SK-MEL-5 (cell line): Measurements from ENCODE around the gene CLIC6. TPM values are rescaled to one million over a fixed set of nuclear protein-coding genes. Genes with fewer than 3 reads are reported as not detected.

Experiments used
- DNase-seq: peaks from one replicate; pipeline ENCODE4 v3.0.0-alpha.2; 2016; ENCODE audit warnings: low read depth, low spot score
- in situ Hi-C: cut with HindIII; loops from 2 replicates; pipeline ENCODE4 v1.10.0; 2016; ENCODE audit warnings: low sequenced_read_pairs, high pct_unique_total_duplicates, low pct_unique_long_range_greater_than_20kb
- total RNA-seq: library from RNA; depleted of rRNA; stranded (reverse); fragments of >200 nt; shearing (Covaris generic); gene quantifications from 2 replicates; pipeline ENCODE4 v1.2.3, GENCODE V29; 2014

The CLIC6 gene
- total RNA-seq, 1 experiment from 2014 or later, result not detected

GRCh38 chr21:34687065-34687464, 18.3 kb downstream of the CLIC6 start:
- in situ Hi-C loops, result no loop called here
- DNase-seq, result no peak

- in situ Hi-C loops, result no loop called here
Measured at GRCh38 chr21:34687745-34688144, 19.0 kb downstream of the CLIC6 start.

GRCh38 chr21:34688145-34688544, 19.4 kb downstream of the CLIC6 start:
- DNase-seq, result no peak
- in situ Hi-C loops, result no loop called here

More at GRCh38 chr21:34687745-34688144, 19.0 kb downstream of the CLIC6 start:
- no peak for DNase-seq

GRCh38 chr21:34688715-34689114, 19.9 kb downstream of the CLIC6 start:
- no peak for DNase-seq
- in situ Hi-C loops, result no loop called here

- in situ Hi-C loops, result no loop called here
- DNase-seq, result no peak
Measured at GRCh38 chr21:34690041-34690792, 21.4 kb downstream of the CLIC6 start.

- in situ Hi-C loops, result no loop called here
- no peak for DNase-seq
Measured at GRCh38 chr21:34690793-34691175, 22.0 kb downstream of the CLIC6 start.

GRCh38 chr21:34691390-34692032, 22.7 kb downstream of the CLIC6 start:
- DNase-seq, result no peak
- in situ Hi-C loops, result no loop called here

GRCh38 chr21:34692458-34693020, 23.7 kb downstream of the CLIC6 start:
- DNase-seq, result no peak
- in situ Hi-C loops, result no loop called here

GRCh38 chr21:34693192-34693810, 24.5 kb downstream of the CLIC6 start:
- in situ Hi-C loops, result no loop called here
- DNase-seq, result peak; percentile 74

GRCh38 chr21:34695434-34695833, 26.6 kb downstream of the CLIC6 start:
- DNase-seq, result no peak
- in situ Hi-C loops, result no loop called here

- DNase-seq, result no peak
- in situ Hi-C loops, result no loop called here
Measured at GRCh38 chr21:34696121-34696520, 27.3 kb downstream of the CLIC6 start.

- DNase-seq, result no peak
- in situ Hi-C loops, result no loop called here
Measured at GRCh38 chr21:34697826-34698225, 29.0 kb downstream of the CLIC6 start.

GRCh38 chr21:34698270-34699015, 29.6 kb downstream of the CLIC6 start:
- in situ Hi-C loops, result no loop called here
- no peak for DNase-seq

GRCh38 chr21:34700605-34701004, 31.8 kb downstream of the CLIC6 start:
- in situ Hi-C loops, result no loop called here
- no peak for DNase-seq

- no peak for DNase-seq
- in situ Hi-C loops, result no loop called here
Measured at GRCh38 chr21:34701726-34702125, 32.9 kb downstream of the CLIC6 start.

- no peak for DNase-seq
- in situ Hi-C loops, result no loop called here
Measured at GRCh38 chr21:34702341-34703170, 33.8 kb downstream of the CLIC6 start.

- in situ Hi-C loops, result no loop called here
- DNase-seq, result no peak
Measured at GRCh38 chr21:34703571-34703970, 34.8 kb downstream of the CLIC6 start.
